Heart right ventricle (tissue), 16 donors: ENCODE results near the gene TMTC4. TPM values are rescaled to one million over a fixed set of nuclear protein-coding genes. Genes with fewer than 3 reads are reported as not detected.
"Not testable (repeated sequence)": the region's sequence is repeated elsewhere in the genome, so short reads cannot be mapped to it uniquely, and the experiment has no call there.

Experiments used
- ATAC-seq, 8 donors: fragments of 200-7000 bp; cut with Tn5 transposase; one replicate each; pipeline ENCODE4 v1.9.1; 2020; ENCODE audit warnings: mild to moderate bottlenecking in 8 of 8, moderate library complexity in 8 of 8, moderate number of reproducible peaks in 1 of 8
- DNase-seq, 2 donors: peaks; one replicate each; pipeline ENCODE4 v3.0.0-alpha.2; 2020
- H3K27ac ChIP-seq, 10 donors: fragments of 200-600 bp; sonication (generic) in 2 of 10; one replicate each; pipeline versions ENCODE4 v1.5.0 to v1.8.0; 2020 to 2022; ENCODE audit warnings: mild to moderate bottlenecking in 3 of 10
- H3K27me3 ChIP-seq, 7 donors: fragments of 200-600 bp; one replicate each; pipeline ENCODE4 v1.8.0; 2021 to 2022; ENCODE audit warnings: mild to moderate bottlenecking in 2 of 7
- H3K36me3 ChIP-seq, 9 donors: fragments of 200-600 bp; sonication (generic) in 1 of 9; one replicate each; pipeline versions ENCODE4 v1.5.0 to v1.8.0; 2020 to 2022; ENCODE audit warnings: mild to moderate bottlenecking in 2 of 9
- H3K4me1 ChIP-seq, 9 donors: fragments of 200-600 bp; sonication (generic) in 1 of 9; one replicate each; pipeline versions ENCODE4 v1.5.0 to v1.8.0; 2020 to 2022; ENCODE audit warnings: mild to moderate bottlenecking in 4 of 9
- H3K4me3 ChIP-seq, 10 donors: fragments of 200-600 bp; sonication (generic) in 2 of 10; one replicate each; pipeline versions ENCODE4 v1.5.0 to v1.8.0; 2020 to 2022; ENCODE audit warnings: mild to moderate bottlenecking in 7 of 10, moderate library complexity in 2 of 10
- H3K9me3 ChIP-seq, 11 donors: fragments of 200-600 bp in 10 of 11; sonication (generic) in 2 of 11; one replicate each; pipeline versions ENCODE4 v1.5.0 to v1.8.0; 2013 to 2022; ENCODE audit warnings: mild to moderate bottlenecking in 2 of 11, control low read depth in 1 of 11, moderate library complexity in 1 of 11
- CTCF ChIP-seq, 9 donors: fragments of 200-600 bp; sonication (generic) in 2 of 9; IDR thresholded peaks; one replicate each; pipeline versions ENCODE4 v1.5.0 to v1.8.0; 2021 to 2022; ENCODE audit warnings: antibody characterized with exemption in 9 of 9, mild to moderate bottlenecking in 5 of 9, moderate library complexity in 1 of 9
- WGBS, 2 donors: extraction: QIAGEN DNeasy Blood & Tissue Kit; methylation state at CpG; one replicate each; pipeline ENCODE4 v1.1.7; 2013; ENCODE audit warnings: inconsistent platforms in 1 of 2; 5-methylcytosine and 5-hydroxymethylcytosine counted together
- intact Hi-C, 10 donors: fragments of 100-400 bp; cut with DNase I; formaldehyde crosslinking; loops; one replicate each; pipeline versions ENCODE4 v1.11.1 to v1.14.2; 2022
- polyA plus RNA-seq, 2 donors: library from polyadenylated mRNA; stranded (reverse); fragments of 200-250 nt; gene quantifications; one replicate each; pipeline ENCODE4 v1.2.3, GENCODE V29; 2013
- total RNA-seq, 10 donors: library from RNA; stranded (reverse); fragmentation: NEBNext Ultra II Directional in 3 of 10; extraction: Animal tissue kit (Norgen Biotek cat#: 25700) in 3 of 10; gene quantifications; one replicate each; pipeline versions ENCODE4 v1.2.1 to v1.2.4, GENCODE V29; 2021 to 2023
- donor health status: Arrhythmogenic right ventricular cardiomyopathy.
- donor health status: ischemic (EF 13 %, LVEDD 7.1; RV severe dilation, severe dysfunction).
- donor health status: healthy with polysubstance abuse.
- donor health status: DM: no; HTN: yes; CAD: no.
- donor health status: DM: no; HTN: no; CAD: no.
- donor health status: ischemic (EF 25% LVEDD 6.9; RV normal size, moderate dysfunction).
- donor health status: ischemic (EF 25% LVEDD 5.7; RV mildly dilated, moderate dysfunction).
- donor health status: healthy.
- donor health status: DM: yes; HTN: yes; CAD: no.
- donor health status: Ischemic cardiomyopathy.
- donor health status: ischemic (EF 35%, LVEDD 5.7; RV mildly dilated, moderate dysfunction).
- donor health status: nonischemic (EF 11% LVEDD 7.7; RV severe dilation, severe dysfunction).
- donor health status: DM: yes; HTN: yes; CAD: no.
- donor health status: PGD.
- donor health status: ischemic (EF 29% LVEDD 5.4; RV normal size, mild dysfunction).
- donor health status: nonischemic (EF 23%, LVEDD 6.1; RV moderate dilation, normal function).

TMTC4 gene
- total and polyA plus RNA-seq, 12 donors = 2.5 to 9.4 (median 6.0) TPM

GRCh38 chr13:100694722-100695508, 20.3 kb upstream of the TMTC4 start:
- peaks cover 0 to 6% (median 0%) of the 10 kb centered on the region in 11 donors for H3K9me3 ChIP-seq
- no peak overlapping the region for H3K4me3 ChIP-seq
- 28 to 30% methylated on average over 12 of the region's 12 CpGs for WGBS, 2 donors
- no peaks in the 10 kb centered on the region for H3K4me1 ChIP-seq
- intact Hi-C loops = no loop called here
- H3K27me3 ChIP-seq = peaks cover 0 to 12% (median 0%) of the 10 kb centered on the region in 7 donors
- ATAC-seq (peak in 6 of 8 donors; percentile 34 to 90 (median 52)), DNase-seq (no peak)
- H3K27ac ChIP-seq = no peak overlapping the region
- H3K36me3 ChIP-seq = no peaks in the 10 kb centered on the region
- peak in 7 of 9 donors; percentile 27 to 55 (median 41) for TF ChIP-seq CTCF (IDR thresholded peaks at IDR 0.05)

- Histone ChIP-seq H3K27ac (no peak overlapping the region), H3K36me3 (no peaks in the 10 kb centered on the region), H3K27me3 (peaks cover 0 to 6% (median 0%) of the 10 kb centered on the region in 7 donors), H3K4me3 (no peak overlapping the region), H3K4me1 (no peaks in the 10 kb centered on the region), H3K9me3 (peaks cover 0 to 21% (median 7%) of the 10 kb centered on the region in 11 donors)
- intact Hi-C loops = no loop called here
- ATAC-seq = no peak
- WGBS, 2 donors = 73 to 76% methylated on average over 1 of the region's 1 CpG
- no peak for DNase-seq
- TF ChIP-seq CTCF (IDR thresholded peaks at IDR 0.05) = no peak
Observed at GRCh38 chr13:100689191-100689590, 14.6 kb upstream of the TMTC4 start.

- Histone ChIP-seq H3K27ac (no peak overlapping the region), H3K4me1 (peaks cover 0 to 7% (median 0%) of the 10 kb centered on the region in 9 donors), H3K36me3 (no peaks in the 10 kb centered on the region), H3K4me3 (no peak overlapping the region), H3K27me3 (peaks cover 0 to 9% (median 0%) of the 10 kb centered on the region in 7 donors), H3K9me3 (no peaks in the 10 kb centered on the region)
- 77 to 80% methylated on average over 3 of the region's 3 CpGs for WGBS, 2 donors
- no peak for TF ChIP-seq CTCF (IDR thresholded peaks at IDR 0.05)
- DNase-seq (no peak), ATAC-seq (no peak)
- intact Hi-C loops = no loop called here
Observed at GRCh38 chr13:100680131-100680530, 5.5 kb upstream of the TMTC4 start.

- not testable (repeated sequence) for H3K9me3 ChIP-seq, H3K4me3 ChIP-seq, DNase-seq, ATAC-seq, H3K27me3 ChIP-seq, H3K27ac ChIP-seq, H3K36me3 ChIP-seq
- peaks cover 0 to 22% (median 11%) of the 10 kb centered on the region in 9 donors for H3K4me1 ChIP-seq
- whole genome bisulfite sequencing, 2 donors = 95 to 98% methylated on average over 5 of the region's 5 CpGs
- intact Hi-C loops = loop anchor here in 1 of 10 donors (10.0 kb wide), 1 partner anchor 592 kb away; the partner anchor contains the start of gene PCCA
Observed at GRCh38 chr13:100677128-100677527, 2.5 kb upstream of the TMTC4 start.
